Measurements from ENCODE around the gene CUL3. TPM values are rescaled to one million over a fixed set of nuclear protein-coding genes. Genes with fewer than 3 reads are reported as not detected.

The CUL3 gene
- polyA plus RNA-seq, 6 donors from 2014 or later = 29.4 to 65.2 (median 40.3) TPM

DNA sequence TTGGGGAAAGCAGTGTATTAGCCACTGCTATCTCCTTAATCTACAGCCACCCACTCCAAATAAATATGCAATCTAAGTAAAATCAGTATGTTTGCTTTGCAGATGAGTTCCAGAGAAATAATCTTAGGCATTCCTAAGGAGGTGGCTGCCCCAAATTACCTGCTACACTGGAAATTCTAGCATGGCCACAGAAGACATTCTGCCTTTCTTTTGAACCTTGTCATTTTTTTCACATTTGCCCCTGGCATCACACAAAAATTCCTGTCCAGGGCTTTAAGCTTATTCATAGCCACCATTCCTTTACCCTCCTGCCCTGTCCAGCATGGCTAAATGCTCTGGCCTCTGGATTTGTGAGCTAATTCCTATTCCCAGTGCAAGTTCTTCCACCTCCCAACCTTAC lies 146.4 kb downstream of the CUL3 start:
- no peak for ATAC-seq (ENCODE audit: low read depth in 2 of 2)
- no peak overlapping the region for H3K4me3 Mint-ChIP-seq
- H3K9me3 Mint-ChIP-seq = peaks cover 0 to 4% (median 0%) of the 10 kb centered on the region in 7 donors
- H3K27me3 Mint-ChIP-seq = peaks cover 23 to 64% (median 43%) of the 10 kb centered on the region in 3 donors
- H3K4me1 Mint-ChIP-seq = peaks cover 8 to 19% (median 15%) of the 10 kb centered on the region in 3 donors
- DNase-seq = no peak
- peaks cover 0 to 20% of the 10 kb centered on the region in 2 donors for H3K36me3 Mint-ChIP-seq
- peak overlapping the region in 1 of 6 donors; percentile 34 for H3K27ac Mint-ChIP-seq

DNA sequence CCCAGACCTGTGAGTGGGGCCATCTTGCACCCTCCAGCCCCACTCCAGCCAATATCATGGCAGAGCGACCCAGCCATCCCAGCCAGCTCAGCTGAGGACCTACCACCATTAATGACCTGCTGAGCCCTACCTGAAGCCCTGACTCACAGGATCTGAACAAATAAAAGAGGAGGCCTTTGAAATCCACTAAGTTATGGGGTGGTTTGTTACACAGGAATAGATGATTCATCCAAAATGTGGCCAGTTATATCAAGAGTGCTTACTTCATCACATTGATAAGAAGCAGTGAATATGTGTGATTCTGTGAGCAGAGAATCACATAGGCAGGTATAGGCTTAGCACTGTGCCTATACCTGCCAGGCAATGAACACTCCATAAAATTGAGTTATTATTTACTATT lies 148.5 kb downstream of the CUL3 start:
- DNase-seq (no peak), ATAC-seq (ENCODE audit: low read depth in 2 of 2) (no peak)
- peaks cover 0 to 7% (median 2%) of the 10 kb centered on the region in 7 donors for H3K9me3 Mint-ChIP-seq
- H3K4me3 Mint-ChIP-seq = no peak overlapping the region
- peaks cover 23 to 60% (median 34%) of the 10 kb centered on the region in 3 donors for H3K27me3 Mint-ChIP-seq
- no peak overlapping the region for H3K27ac Mint-ChIP-seq
- H3K4me1 Mint-ChIP-seq = peaks cover 2 to 10% (median 5%) of the 10 kb centered on the region in 3 donors
- peaks cover 0 to 17% of the 10 kb centered on the region in 2 donors for H3K36me3 Mint-ChIP-seq

DNA sequence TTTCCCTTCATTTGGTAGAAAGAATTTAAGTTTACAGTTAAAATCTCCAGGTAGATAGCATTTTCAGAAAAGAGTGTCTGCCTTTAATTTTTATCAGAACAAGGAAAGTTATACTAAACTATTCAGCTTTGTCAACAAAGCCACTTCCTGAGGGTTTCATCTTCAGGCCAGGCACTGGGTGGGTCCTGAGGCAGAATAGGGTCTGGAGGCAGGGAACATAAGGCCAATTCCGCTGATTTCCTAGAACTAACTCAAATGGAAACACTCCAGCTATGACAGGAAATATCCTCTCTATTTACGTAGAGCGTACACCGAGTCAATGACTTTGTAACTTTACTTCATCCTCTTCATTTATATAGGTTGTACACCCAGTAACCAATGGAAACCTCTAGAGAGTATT lies 150.5 kb downstream of the CUL3 start:
- ATAC-seq (ENCODE audit: low read depth in 2 of 2) (no peak), DNase-seq (no peak)
- Mint-ChIP-seq H3K9me3 (peaks cover 0 to 10% (median 5%) of the 10 kb centered on the region in 7 donors), H3K4me1 (no peaks in the 10 kb centered on the region), H3K27me3 (peaks cover 21 to 51% (median 32%) of the 10 kb centered on the region in 3 donors), H3K4me3 (no peak overlapping the region), H3K36me3 (peaks cover 0 to 15% of the 10 kb centered on the region in 2 donors), H3K27ac (no peak overlapping the region)

DNA sequence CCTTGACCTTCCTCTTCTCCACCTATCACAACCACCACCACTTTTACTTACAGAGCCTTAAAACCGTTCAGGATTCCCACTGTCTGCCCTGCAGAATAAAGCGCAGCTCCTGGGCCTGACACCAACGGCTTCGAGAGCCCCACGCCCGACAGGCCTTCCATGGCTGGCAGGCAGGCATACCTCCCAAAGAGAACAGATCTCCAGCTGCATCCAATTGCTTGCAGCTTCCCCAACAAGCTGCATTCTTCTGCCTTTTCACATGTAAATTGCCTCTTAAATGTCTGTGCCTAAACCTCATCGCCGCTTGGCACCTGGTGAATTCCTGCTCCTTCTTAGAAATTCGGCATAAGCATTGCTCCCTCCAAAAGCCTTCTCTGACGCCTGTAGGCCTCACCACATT lies 151.7 kb downstream of the CUL3 start:
- H3K9me3 Mint-ChIP-seq = peaks cover 0 to 9% (median 5%) of the 10 kb centered on the region in 7 donors
- H3K27me3 Mint-ChIP-seq = peaks cover 16 to 48% (median 29%) of the 10 kb centered on the region in 3 donors
- DNase-seq (no peak), ATAC-seq (ENCODE audit: low read depth in 2 of 2) (no peak)
- peaks cover 0 to 10% of the 10 kb centered on the region in 2 donors for H3K36me3 Mint-ChIP-seq
- no peak overlapping the region for H3K4me3 Mint-ChIP-seq
- peak overlapping the region in 1 of 6 donors; percentile 56 for H3K27ac Mint-ChIP-seq
- no peaks in the 10 kb centered on the region for H3K4me1 Mint-ChIP-seq

DNA sequence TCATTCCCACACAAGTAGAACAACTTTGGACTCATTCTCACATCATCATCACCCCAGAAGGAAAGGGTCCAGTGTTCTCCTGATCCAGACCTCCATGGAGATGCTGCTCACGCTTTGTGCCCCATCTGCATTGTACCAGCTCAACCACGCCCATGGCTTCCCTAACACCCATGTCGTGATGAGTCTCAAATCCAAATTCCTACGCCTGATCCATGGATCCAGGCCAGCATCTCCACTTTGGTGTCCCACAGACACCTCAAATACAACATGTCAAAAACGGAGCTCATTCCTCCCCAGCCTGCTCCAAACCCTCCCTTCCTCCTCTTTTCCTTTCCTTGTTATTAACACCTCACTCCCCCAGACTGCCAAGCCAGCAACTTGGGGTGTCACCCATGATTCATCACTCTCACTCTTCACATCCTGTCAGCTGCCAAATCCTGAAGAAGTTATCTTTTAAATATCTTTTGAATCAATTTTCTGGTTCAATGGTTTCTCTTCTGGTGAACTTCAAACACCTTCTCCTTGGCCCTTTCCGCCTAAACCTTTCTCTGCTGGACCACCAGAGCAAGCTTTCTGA lies 153.1 kb downstream of the CUL3 start:
- Mint-ChIP-seq H3K4me1 (no peaks in the 10 kb centered on the region), H3K36me3 (peaks cover 0 to 7% of the 10 kb centered on the region in 2 donors), H3K27ac (no peak overlapping the region), H3K9me3 (peaks cover 0 to 9% (median 5%) of the 10 kb centered on the region in 7 donors), H3K27me3 (peaks cover 14 to 36% (median 23%) of the 10 kb centered on the region in 3 donors), H3K4me3 (no peak overlapping the region)
- DNase-seq = no peak
- ATAC-seq (ENCODE audit: low read depth in 2 of 2) = no peak

DNA sequence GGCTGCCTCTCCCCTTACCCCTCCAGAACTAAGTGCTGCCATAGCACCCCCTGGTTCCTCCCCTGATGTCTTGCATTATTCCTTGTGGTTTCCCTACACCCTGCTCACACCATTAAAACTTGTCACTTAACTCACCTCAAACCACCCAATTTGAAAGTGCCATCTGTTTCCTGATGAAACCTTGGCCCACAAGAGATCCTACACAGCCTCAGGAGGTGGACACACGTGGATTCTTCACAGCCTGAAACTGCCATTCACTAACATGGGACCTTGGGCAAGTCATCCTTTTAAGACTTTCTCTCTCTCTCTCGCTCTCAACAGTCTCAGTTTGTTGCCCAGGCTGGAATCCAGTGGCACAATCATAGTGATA lies 155.7 kb downstream of the CUL3 start:
- Mint-ChIP-seq H3K4me3 (no peak overlapping the region), H3K27me3 (peaks cover 9 to 23% (median 23%) of the 10 kb centered on the region in 3 donors), H3K27ac (peak overlapping the region in 2 of 6 donors; percentile 1 to 85), H3K9me3 (peaks cover 7 to 19% (median 10%) of the 10 kb centered on the region in 7 donors), H3K4me1 (peaks cover 0 to 5% (median 4%) of the 10 kb centered on the region in 3 donors), H3K36me3 (peaks cover 4 to 14% of the 10 kb centered on the region in 2 donors)
- DNase-seq = no peak
- no peak for ATAC-seq (ENCODE audit: low read depth in 2 of 2)

DNA sequence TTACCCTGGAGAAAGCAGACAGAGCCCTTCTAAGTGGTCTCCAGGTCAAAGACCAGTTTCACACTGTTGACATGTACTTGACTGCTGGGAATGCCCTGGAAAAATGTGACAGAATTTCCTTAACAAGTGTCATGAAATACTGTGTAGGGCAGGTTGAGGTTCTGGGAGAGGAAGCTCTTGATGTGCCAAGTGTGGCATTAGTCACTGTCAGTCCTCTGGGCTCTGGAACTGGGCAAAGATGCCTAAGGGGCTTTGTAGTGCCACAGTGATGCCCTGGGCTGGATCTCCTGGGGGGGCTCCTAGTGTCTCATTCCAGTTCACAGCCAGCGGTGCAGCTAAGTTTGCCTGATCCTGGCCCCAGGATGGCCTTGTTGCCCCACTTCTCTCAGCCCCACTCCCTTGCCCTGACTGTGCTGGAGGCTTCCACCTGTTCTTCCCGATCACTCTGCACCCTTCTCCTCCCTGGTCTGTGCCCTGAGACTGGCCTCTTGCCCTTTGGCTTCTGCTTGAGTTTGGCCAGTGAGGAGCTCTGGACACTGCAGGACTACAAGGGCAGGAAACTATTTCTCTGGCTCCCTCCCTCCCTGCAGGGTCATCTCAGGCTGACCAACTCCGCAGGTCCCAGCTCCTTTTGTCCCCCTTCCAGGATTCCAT lies 156.2 kb downstream of the CUL3 start:
- ATAC-seq (ENCODE audit: low read depth in 2 of 2) = no peak
- H3K4me1 Mint-ChIP-seq = peaks cover 0 to 5% (median 4%) of the 10 kb centered on the region in 3 donors
- H3K27ac Mint-ChIP-seq = no peak overlapping the region

DNA sequence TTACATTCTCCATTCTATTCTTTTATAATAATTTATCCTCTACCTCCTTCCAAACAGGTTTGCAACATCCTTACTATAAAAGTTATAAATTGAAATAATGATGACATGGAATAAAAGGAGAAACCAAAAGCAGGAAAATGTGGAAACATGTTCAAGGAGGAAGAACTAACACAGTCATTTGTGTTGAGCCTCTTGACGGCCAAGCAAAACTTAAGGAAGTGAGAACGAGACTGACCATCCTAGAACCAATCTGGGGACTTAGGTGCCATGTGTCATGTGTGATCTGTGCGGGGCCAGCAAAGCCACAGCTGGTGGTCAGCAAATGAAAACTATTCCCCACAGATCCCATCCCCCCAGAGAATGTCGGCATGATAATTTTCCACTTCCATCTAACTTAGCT lies 157.7 kb downstream of the CUL3 start:
- peaks cover 4 to 14% of the 10 kb centered on the region in 2 donors for H3K36me3 Mint-ChIP-seq
- H3K27ac Mint-ChIP-seq = no peak overlapping the region
- no peak overlapping the region for H3K4me3 Mint-ChIP-seq
- peaks cover 9 to 21% (median 15%) of the 10 kb centered on the region in 3 donors for H3K27me3 Mint-ChIP-seq
- DNase-seq (no peak), ATAC-seq (ENCODE audit: low read depth in 2 of 2) (no peak)
- peaks cover 6 to 15% (median 10%) of the 10 kb centered on the region in 7 donors for H3K9me3 Mint-ChIP-seq
- peaks cover 0 to 5% (median 4%) of the 10 kb centered on the region in 3 donors for H3K4me1 Mint-ChIP-seq

More for the DNA sequence above, 156.2 kb downstream of the CUL3 start:
- Mint-ChIP-seq H3K36me3 (peaks cover 4 to 14% of the 10 kb centered on the region in 2 donors), H3K4me3 (no peak overlapping the region), H3K9me3 (peaks cover 7 to 21% (median 10%) of the 10 kb centered on the region in 7 donors), H3K27me3 (peaks cover 9 to 23% (median 23%) of the 10 kb centered on the region in 3 donors)
- DNase-seq = no peak

DNA sequence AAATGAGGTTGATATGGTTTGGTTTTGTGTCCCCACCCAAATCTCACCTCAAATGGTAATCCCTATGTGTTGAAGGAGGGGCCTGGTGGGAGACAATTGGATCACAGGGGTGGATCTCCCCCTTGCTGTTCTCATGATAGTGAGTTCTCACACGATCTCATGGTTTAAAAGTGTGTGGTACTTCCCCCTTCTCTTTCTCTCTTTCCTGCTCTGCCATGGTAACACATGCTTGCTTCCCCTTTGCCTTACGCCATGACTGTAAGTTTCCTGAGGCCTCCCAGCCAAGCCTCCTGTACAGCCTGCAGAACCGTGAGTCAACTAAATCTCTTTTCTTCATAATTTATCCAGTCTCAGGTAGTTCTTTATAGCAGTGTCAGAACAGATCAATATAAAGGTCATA lies 158.5 kb downstream of the CUL3 start:
- peaks cover 9 to 14% (median 13%) of the 10 kb centered on the region in 3 donors for H3K27me3 Mint-ChIP-seq
- peaks cover 0 to 5% (median 4%) of the 10 kb centered on the region in 3 donors for H3K4me1 Mint-ChIP-seq
- peak overlapping the region in 1 of 6 donors; percentile 46 for H3K27ac Mint-ChIP-seq
- peak; percentile 35 to 46 for ATAC-seq (ENCODE audit: low read depth in 2 of 2)
- peaks cover 6 to 17% (median 9%) of the 10 kb centered on the region in 7 donors for H3K9me3 Mint-ChIP-seq
- no peak overlapping the region for H3K4me3 Mint-ChIP-seq
- no peak for DNase-seq
- peaks cover 4 to 14% of the 10 kb centered on the region in 2 donors for H3K36me3 Mint-ChIP-seq

DNA sequence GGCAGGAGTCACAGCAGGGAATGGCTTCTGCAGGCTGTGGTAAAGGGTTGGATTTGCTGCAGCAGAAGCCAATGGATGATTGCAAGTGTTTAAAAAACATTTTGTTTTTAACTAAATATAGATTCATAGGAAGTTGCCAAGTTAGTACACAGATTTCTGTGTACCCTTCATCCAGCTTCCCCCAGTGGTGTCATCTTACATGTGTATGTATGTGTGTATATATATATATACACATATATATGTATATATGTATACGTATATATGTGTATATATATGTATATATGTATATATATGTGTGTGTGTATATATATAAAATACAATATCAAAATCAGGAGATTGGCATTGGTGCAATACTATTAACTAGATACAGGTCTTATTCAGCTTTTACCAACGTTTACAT lies 164.1 kb downstream of the CUL3 start:
- no peak for ATAC-seq (ENCODE audit: low read depth in 2 of 2)
- H3K9me3 Mint-ChIP-seq = peaks cover 3 to 18% (median 7%) of the 10 kb centered on the region in 7 donors
- peaks cover 0 to 4% of the 10 kb centered on the region in 2 donors for H3K36me3 Mint-ChIP-seq
- H3K4me1 Mint-ChIP-seq = no peaks in the 10 kb centered on the region
- peaks cover 0 to 16% (median 4%) of the 10 kb centered on the region in 3 donors for H3K27me3 Mint-ChIP-seq
- no peak overlapping the region for H3K27ac Mint-ChIP-seq
- no peak for DNase-seq
- H3K4me3 Mint-ChIP-seq = no peak overlapping the region

Other genes starting within 250 kb of the CUL3 start
- gene FAM124B, start 183.3 kb downstream of the CUL3 start, polyA plus RNA-seq (ENCODE audit: low read depth in 6 of 6) = under 1 TPM in 2 of 6 donors, not detected in 4; 0.20 to 0.38 TPM
- gene CCDC195, start 131.0 kb upstream of the CUL3 start, polyA plus RNA-seq (ENCODE audit: low read depth in 6 of 6) = not detected